Endodermal cell (in vitro differentiated cells): Measurements from ENCODE around the gene PCBD1. TPM values are rescaled to one million over a fixed set of nuclear protein-coding genes. Genes with fewer than 3 reads are reported as not detected.

Experiments used
- DNase-seq: peaks from one replicate; pipeline ENCODE4 v3.0.0-alpha.2; 2017
- H3K27ac ChIP-seq: 2 replicates; pipeline ENCODE4 v1.5.1; 2013; ENCODE audit warnings: mild to moderate bottlenecking, low read depth, low read length, moderate library complexity
- H3K27me3 ChIP-seq: 2 replicates; pipeline ENCODE4 v1.6.1; 2013; ENCODE audit warnings: mild to moderate bottlenecking, low read length, moderate library complexity; ENCODE audit not compliant: insufficient read depth, control insufficient read depth, poor library complexity, severe bottlenecking
- H3K36me3 ChIP-seq: 2 replicates; pipeline ENCODE4 v1.7.0; 2013; ENCODE audit warnings: mild to moderate bottlenecking, low read length, moderate library complexity; ENCODE audit not compliant: control insufficient read depth, insufficient read depth
- H3K4me1 ChIP-seq: one replicate; pipeline ENCODE4 v1.7.0; 2013; ENCODE audit warnings: low read length; ENCODE audit not compliant: control insufficient read depth, insufficient read depth
- H3K4me3 ChIP-seq: 2 replicates; pipeline ENCODE4 v1.5.1; 2013; ENCODE audit warnings: mild to moderate bottlenecking, low read length, moderate library complexity
- H3K9ac ChIP-seq: 2 replicates; pipeline ENCODE4 v1.6.1; 2013; ENCODE audit warnings: mild to moderate bottlenecking, low read length, moderate library complexity; ENCODE audit not compliant: poor library complexity, severe bottlenecking; ENCODE audit errors: extremely low read depth
- H3K9me3 ChIP-seq: 2 replicates; pipeline ENCODE4 v1.6.1; 2013; ENCODE audit warnings: mild to moderate bottlenecking, low read length, moderate library complexity; ENCODE audit not compliant: control insufficient read depth
- H3K27ac Mint-ChIP-seq: 2 replicates; pipeline ENCODE4 v1.8.0; 2020; ENCODE audit warnings: mixed read lengths
- H3K27me3 Mint-ChIP-seq: 2 replicates; pipeline ENCODE4 v1.8.0; 2021; ENCODE audit warnings: mild to moderate bottlenecking, mixed read lengths; ENCODE audit not compliant: insufficient read depth
- H3K36me3 Mint-ChIP-seq: 2 replicates; pipeline ENCODE4 v1.8.0; 2020; ENCODE audit warnings: low read depth, mixed read lengths
- H3K4me1 Mint-ChIP-seq: 2 replicates; pipeline ENCODE4 v1.8.0; 2020; ENCODE audit warnings: mixed read lengths
- H3K4me3 Mint-ChIP-seq: 2 replicates; pipeline ENCODE4 v1.8.0; 2020; ENCODE audit warnings: mild to moderate bottlenecking, moderate library complexity, mixed read lengths
- H3K9me3 Mint-ChIP-seq: 2 replicates; pipeline ENCODE4 v1.8.0; 2020; ENCODE audit warnings: mild to moderate bottlenecking, mixed read lengths
- CTCF ChIP-seq: fragments of 200-600 bp; sonication (generic); conservative IDR thresholded peaks from 2 replicates; pipeline ENCODE4 v1.5.0; 2021; ENCODE audit warnings: antibody characterized with exemption, mild to moderate bottlenecking
- WGBS, 2 experiments: methylation state at CpG; one replicate each; pipeline versions ENCODE4 v1.1.5 to v1.1.7; 2013; ENCODE audit warnings: missing lambda C conversion rate in 2 of 2, mixed read lengths in 1 of 2; ENCODE audit not compliant: insufficient coverage in 1 of 2, insufficient read length in 1 of 2; 5-methylcytosine and 5-hydroxymethylcytosine counted together
- total RNA-seq, 2 donors: library from RNA; stranded (reverse); fragmentation: NEBNext Ultra II Directional in 1 of 2; extraction: Animal tissue kit (Norgen Biotek cat#: 25700) in 1 of 2; gene quantifications; 2 replicates in 1 of 2; 3 replicates in 1 of 2; pipeline ENCODE4 v1.2.1, GENCODE V29; 2021

Gene PCBD1
- total RNA-seq, 2 donors from 2014 or later = 168 to 183 TPM

GRCh38 chr10:70834021-70834420 lies 54.3 kb downstream of the PCBD1 start:
- H3K9ac ChIP-seq = no peak overlapping the region

GRCh38 chr10:70833601-70834000 lies 54.8 kb downstream of the PCBD1 start:
- no peak for TF ChIP-seq CTCF
- H3K4me3 Mint-ChIP-seq = no peak overlapping the region
- no peak overlapping the region for H3K9ac ChIP-seq
- H3K36me3 Mint-ChIP-seq = peaks cover 61% of the 10 kb centered on the region
- WGBS, 2 experiments = 97 to 100% methylated on average over 2 of the region's 2 CpGs
- no peak for DNase-seq
- H3K4me1 ChIP-seq = peaks cover 10% of the 10 kb centered on the region
- peaks cover 80% of the 10 kb centered on the region for H3K36me3 ChIP-seq
- H3K27ac Mint-ChIP-seq = no peak overlapping the region
- H3K9me3 ChIP-seq = peaks cover 17% of the 10 kb centered on the region
- H3K27ac ChIP-seq = no peak overlapping the region
- H3K4me1 Mint-ChIP-seq = peaks cover 16% of the 10 kb centered on the region
- H3K27me3 Mint-ChIP-seq = no peaks in the 10 kb centered on the region
- no peak overlapping the region for H3K4me3 ChIP-seq
- no peaks in the 10 kb centered on the region for H3K27me3 ChIP-seq
- peaks cover 5% of the 10 kb centered on the region for H3K9me3 Mint-ChIP-seq

More at GRCh38 chr10:70834021-70834420, 54.3 kb downstream of the PCBD1 start:
- H3K27ac Mint-ChIP-seq = no peak overlapping the region
- no peak overlapping the region for H3K27ac ChIP-seq
- H3K4me1 ChIP-seq = peaks cover 6% of the 10 kb centered on the region
- H3K4me3 ChIP-seq = no peak overlapping the region
- H3K9me3 Mint-ChIP-seq = peaks cover 5% of the 10 kb centered on the region
- no peak for TF ChIP-seq CTCF
- peaks cover 60% of the 10 kb centered on the region for H3K36me3 Mint-ChIP-seq
- no peak overlapping the region for H3K4me3 Mint-ChIP-seq
- no peaks in the 10 kb centered on the region for H3K27me3 Mint-ChIP-seq
- H3K27me3 ChIP-seq = no peaks in the 10 kb centered on the region
- peaks cover 12% of the 10 kb centered on the region for H3K4me1 Mint-ChIP-seq
- 93 to 97% methylated on average over 4 to 5 of the region's 5 CpGs for WGBS, 2 experiments
- H3K9me3 ChIP-seq = peaks cover 17% of the 10 kb centered on the region
- H3K36me3 ChIP-seq = peaks cover 79% of the 10 kb centered on the region
- DNase-seq = no peak

Other genes with a start within 250 kb of the PCBD1 start
- under 1 TPM; 0.44 to 0.79 TPM for gene ADAMTS14, start 216.1 kb downstream of the PCBD1 start, total RNA-seq
- not detected for gene TBATA, start 103.2 kb downstream of the PCBD1 start, total RNA-seq
- gene SGPL1, start 72.6 kb downstream of the PCBD1 start, total RNA-seq = 100 to 1,000 TPM in 1 of 2 donors, 10 to 100 TPM in 1; 95.4 to 103 TPM